ENCODE measurements around the gene GPALPP1. TPM values are rescaled to one million over a fixed set of nuclear protein-coding genes. Genes with fewer than 3 reads are reported as not detected.
"Not testable (repeated sequence)": the region's sequence is repeated elsewhere in the genome, so short reads cannot be mapped to it uniquely, and the experiment has no call there.

GPALPP1 gene, protein sequence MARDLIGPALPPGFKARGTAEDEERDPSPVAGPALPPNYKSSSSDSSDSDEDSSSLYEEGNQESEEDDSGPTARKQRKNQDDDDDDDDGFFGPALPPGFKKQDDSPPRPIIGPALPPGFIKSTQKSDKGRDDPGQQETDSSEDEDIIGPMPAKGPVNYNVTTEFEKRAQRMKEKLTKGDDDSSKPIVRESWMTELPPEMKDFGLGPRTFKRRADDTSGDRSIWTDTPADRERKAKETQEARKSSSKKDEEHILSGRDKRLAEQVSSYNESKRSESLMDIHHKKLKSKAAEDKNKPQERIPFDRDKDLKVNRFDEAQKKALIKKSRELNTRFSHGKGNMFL
- 18.9 and 29.3 TPM in 2 replicates for total RNA-seq (ENCODE audit: low replicate concordance)
- long read RNA-seq, transcript GPALPP1-203 (8 exons, 1,393 nt), result major isoform, 15 of 44 reads
- long read RNA-seq, partial matches to known transcripts, result 19 of 44 reads
- long read RNA-seq, other reads (novel, unspliced or antisense), result 9 of 44 reads

DNA sequence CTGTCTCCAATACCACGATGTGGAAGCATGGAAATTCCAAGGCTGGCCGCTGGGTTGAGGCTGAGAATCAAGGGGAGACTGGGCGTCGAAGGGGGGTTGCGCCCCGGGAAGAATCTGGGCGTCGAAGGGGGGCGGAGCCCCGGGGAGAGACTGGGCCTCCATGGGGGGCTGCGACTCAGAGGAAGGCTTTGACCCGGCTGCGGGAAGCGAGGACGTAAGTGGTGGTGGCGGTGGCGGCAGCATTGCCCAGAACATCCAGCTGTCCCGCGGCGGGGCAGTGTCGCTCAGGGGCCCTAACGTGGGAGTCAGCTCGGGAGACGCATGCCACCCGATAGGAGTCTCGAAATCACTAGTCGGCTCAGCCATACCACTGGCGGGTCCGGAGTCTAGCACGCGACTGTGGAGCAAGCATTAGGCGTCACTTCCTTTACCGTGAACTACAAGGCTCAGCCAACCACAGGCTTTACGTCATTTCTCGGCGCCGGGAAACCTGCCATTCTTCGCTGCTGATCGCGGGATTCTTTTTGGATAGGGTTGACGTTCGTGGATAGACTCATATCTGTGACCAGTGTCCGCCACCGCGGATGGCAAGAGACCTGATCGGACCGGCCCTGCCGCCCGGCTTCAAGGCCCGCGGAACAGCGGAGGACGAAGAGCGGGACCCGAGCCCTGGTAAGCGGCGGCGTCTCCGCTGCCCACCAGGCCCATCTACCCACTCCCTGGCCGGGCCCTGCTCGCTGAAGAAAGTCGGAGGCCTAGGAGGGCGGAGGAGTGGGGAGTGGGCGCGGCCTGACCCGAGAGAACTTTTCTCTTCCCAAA is at the start of gene GPALPP1, which contains the start of gene NUFIP1:
TSS of gene GPALPP1 (plus strand) at position 468 of the 819 bp plus-strand sequence. CDS start at position 585, 117 bp downstream.
TSS of gene NUFIP1 (minus strand) at position 401 of the 819 bp plus-strand sequence. CDS start at position 366, 35 bp downstream.
- Mint-ChIP-seq H3K27ac (peak within 1 kb of the TSS; percentile 99), H3K27me3 (no peaks in the 10 kb centered on the region), H3K4me3 (peak within 1 kb of the TSS; percentile 99), H3K36me3 (peaks cover 12% of the 10 kb centered on the region), H3K4me1 (ENCODE audit: unreplicated experiment) (peaks cover 44% of the 10 kb centered on the region), H3K9me3 (no peaks in the 10 kb centered on the region)
- TF ChIP-seq, protein P1, sequence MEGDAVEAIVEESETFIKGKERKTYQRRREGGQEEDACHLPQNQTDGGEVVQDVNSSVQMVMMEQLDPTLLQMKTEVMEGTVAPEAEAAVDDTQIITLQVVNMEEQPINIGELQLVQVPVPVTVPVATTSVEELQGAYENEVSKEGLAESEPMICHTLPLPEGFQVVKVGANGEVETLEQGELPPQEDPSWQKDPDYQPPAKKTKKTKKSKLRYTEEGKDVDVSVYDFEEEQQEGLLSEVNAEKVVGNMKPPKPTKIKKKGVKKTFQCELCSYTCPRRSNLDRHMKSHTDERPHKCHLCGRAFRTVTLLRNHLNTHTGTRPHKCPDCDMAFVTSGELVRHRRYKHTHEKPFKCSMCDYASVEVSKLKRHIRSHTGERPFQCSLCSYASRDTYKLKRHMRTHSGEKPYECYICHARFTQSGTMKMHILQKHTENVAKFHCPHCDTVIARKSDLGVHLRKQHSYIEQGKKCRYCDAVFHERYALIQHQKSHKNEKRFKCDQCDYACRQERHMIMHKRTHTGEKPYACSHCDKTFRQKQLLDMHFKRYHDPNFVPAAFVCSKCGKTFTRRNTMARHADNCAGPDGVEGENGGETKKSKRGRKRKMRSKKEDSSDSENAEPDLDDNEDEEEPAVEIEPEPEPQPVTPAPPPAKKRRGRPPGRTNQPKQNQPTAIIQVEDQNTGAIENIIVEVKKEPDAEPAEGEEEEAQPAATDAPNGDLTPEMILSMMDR (conservative IDR thresholded peaks at IDR 0.05), result peak; percentile 48
- DNase-seq (ENCODE audit: extremely low spot score, unreplicated experiment), result peak; percentile 89

DNA sequence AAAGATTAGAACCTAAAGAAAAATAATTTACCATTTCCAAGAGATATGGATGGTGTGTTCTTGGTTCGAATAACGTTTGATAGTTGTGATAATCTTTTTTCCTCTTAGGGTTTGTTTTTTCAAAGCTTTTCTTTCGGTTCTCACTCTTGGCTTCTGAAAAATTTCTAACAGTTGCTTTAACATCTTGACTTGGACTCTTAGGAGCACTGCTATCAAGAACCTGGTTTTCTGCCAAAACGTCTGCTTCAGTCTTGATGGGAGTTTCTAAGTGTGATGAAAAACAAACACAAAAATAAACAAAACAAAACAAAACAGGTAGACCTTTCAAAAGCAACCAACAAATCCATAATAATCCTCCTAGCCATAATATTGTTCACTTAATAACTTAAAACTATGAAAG is 45.9 kb upstream of the GPALPP1 start:
- not testable (repeated sequence) for H3K9me3 Mint-ChIP-seq; H3K4me1 Mint-ChIP-seq (ENCODE audit: unreplicated experiment); H3K4me3 Mint-ChIP-seq; H3K27ac Mint-ChIP-seq; H3K27me3 Mint-ChIP-seq; DNase-seq (ENCODE audit: extremely low spot score, unreplicated experiment)
- H3K36me3 Mint-ChIP-seq, result peaks cover 12% of the 10 kb centered on the region

DNA sequence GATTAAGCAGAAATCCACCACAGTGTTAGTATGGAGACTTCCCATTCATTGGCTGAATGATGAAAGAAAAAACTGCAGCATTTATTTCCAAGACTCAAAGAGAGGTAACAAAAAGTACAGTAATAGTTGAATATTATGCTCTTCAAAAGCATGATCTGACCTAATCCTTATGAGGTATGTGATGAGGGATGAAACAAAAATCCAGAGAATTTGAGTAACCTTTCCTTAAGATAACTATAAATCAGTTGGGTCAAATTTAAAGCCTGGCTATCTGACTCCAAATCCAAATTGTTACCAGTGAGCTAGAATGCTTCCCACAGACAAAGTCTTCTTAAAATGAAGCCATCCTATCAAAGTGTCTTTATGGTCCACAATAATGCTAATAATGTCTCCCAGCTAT is 38.2 kb upstream of the GPALPP1 start:
- peaks cover 6% of the 10 kb centered on the region for H3K4me1 Mint-ChIP-seq (ENCODE audit: unreplicated experiment)
- H3K9me3 Mint-ChIP-seq, result no peaks in the 10 kb centered on the region
- DNase-seq (ENCODE audit: extremely low spot score, unreplicated experiment), result no peak
- no peak overlapping the region for H3K4me3 Mint-ChIP-seq
- no peak overlapping the region for H3K27ac Mint-ChIP-seq
- peaks cover 14% of the 10 kb centered on the region for H3K36me3 Mint-ChIP-seq
- H3K27me3 Mint-ChIP-seq, result no peaks in the 10 kb centered on the region
- TF ChIP-seq, protein P1 (conservative IDR thresholded peaks at IDR 0.05), result no peak

DNA sequence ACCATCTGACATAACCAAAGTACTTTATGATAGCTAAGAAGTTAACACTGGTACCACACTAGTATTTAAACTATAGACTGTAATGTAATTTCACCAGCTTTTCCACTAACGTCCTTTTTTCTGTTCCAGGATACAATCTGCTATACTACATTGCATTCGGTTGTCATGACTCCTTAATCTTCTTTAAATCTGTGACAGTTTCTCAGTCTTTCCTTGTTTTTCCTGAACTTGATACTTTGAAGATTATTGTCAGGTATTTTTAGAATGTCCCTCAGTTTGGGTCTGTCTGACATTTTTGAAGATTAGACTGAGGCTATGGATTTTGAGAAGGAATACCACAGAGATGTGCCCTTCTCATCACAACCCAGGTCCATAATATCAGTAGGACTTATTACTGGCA is 36.7 kb upstream of the GPALPP1 start:
- Mint-ChIP-seq H3K27ac (no peak overlapping the region), H3K27me3 (no peaks in the 10 kb centered on the region), H3K4me1 (ENCODE audit: unreplicated experiment) (peaks cover 6% of the 10 kb centered on the region), H3K4me3 (no peak overlapping the region), H3K9me3 (no peaks in the 10 kb centered on the region), H3K36me3 (peaks cover 10% of the 10 kb centered on the region)
- TF ChIP-seq, protein P1 (conservative IDR thresholded peaks at IDR 0.05), result no peak
- DNase-seq (ENCODE audit: extremely low spot score, unreplicated experiment), result no peak

DNA sequence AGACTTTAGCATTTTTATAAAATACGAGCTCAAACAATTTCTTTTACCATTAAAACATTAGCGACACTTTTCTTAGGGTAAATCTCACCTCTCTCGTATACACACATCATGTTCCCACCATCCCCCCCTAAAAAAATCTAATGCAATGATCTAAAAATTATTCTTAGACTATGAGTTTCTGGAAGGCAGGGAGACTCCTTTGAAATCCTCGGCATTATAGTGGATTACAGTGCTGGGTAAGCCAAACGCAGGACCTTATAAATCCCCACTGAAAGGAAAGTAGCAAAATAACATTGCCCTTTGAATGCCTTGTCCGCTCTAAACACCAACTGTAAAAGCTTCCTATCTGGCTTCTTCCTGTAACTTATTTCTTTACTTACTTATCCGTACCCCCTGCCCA is 35.1 kb upstream of the GPALPP1 start:
- TF ChIP-seq, protein P1 (conservative IDR thresholded peaks at IDR 0.05), result no peak
- H3K27ac Mint-ChIP-seq, result no peak overlapping the region
- H3K36me3 Mint-ChIP-seq, result peaks cover 10% of the 10 kb centered on the region
- H3K27me3 Mint-ChIP-seq, result no peaks in the 10 kb centered on the region
- no peak for DNase-seq (ENCODE audit: extremely low spot score, unreplicated experiment)
- peaks cover 6% of the 10 kb centered on the region for H3K4me1 Mint-ChIP-seq (ENCODE audit: unreplicated experiment)
- no peak overlapping the region for H3K4me3 Mint-ChIP-seq
- H3K9me3 Mint-ChIP-seq, result no peaks in the 10 kb centered on the region
